CD8-positive, alpha-beta memory T cell (primary cell): ENCODE results near the gene DENND6A. TPM values are rescaled to one million over a fixed set of nuclear protein-coding genes. Genes with fewer than 3 reads are reported as not detected.
"Not testable (repeated sequence)": the region's sequence is repeated elsewhere in the genome, so short reads cannot be mapped to it uniquely, and the experiment has no call there.

Experiments
- CTCF ChIA-PET: fragments of 350-600 bp; sonication (Branson Sonifier 250); formaldehyde crosslinking; loops from one replicate; lab custom pipeline; 2021; ENCODE audit warnings: antibody characterized with exemption; lab: Charles Lee
- POLR2A ChIA-PET: fragments of 350-600 bp; sonication (Branson Sonifier 250); formaldehyde crosslinking; loops from one replicate; lab custom pipeline; 2021; ENCODE audit warnings: antibody characterized with exemption; lab: Charles Lee
- DNase-seq, 5 donors: peaks; one replicate each; pipeline versions ENCODE4 v3.0.0 to v3.0.0-alpha.2; 2020 to 2022; ENCODE audit warnings: mixed read lengths in 1 of 5
- H3K27ac ChIP-seq: one replicate; pipeline ENCODE4 v1.7.0; 2013; ENCODE audit warnings: low read depth, mild to moderate bottlenecking, low read length, moderate library complexity
- H3K27me3 ChIP-seq: 2 replicates; pipeline ENCODE4 v1.7.0; 2013; ENCODE audit warnings: low read length, mild to moderate bottlenecking; ENCODE audit not compliant: insufficient read depth, poor library complexity, severe bottlenecking
- H3K36me3 ChIP-seq: 2 replicates; pipeline ENCODE4 v1.7.0; 2013; ENCODE audit warnings: mild to moderate bottlenecking, low read length, moderate library complexity; ENCODE audit not compliant: insufficient read depth
- H3K4me1 ChIP-seq: 2 replicates; pipeline ENCODE4 v1.7.0; 2013; ENCODE audit warnings: mild to moderate bottlenecking, low read length, moderate library complexity; ENCODE audit not compliant: insufficient read depth
- H3K4me3 ChIP-seq: 2 replicates; pipeline ENCODE4 v1.7.0; 2013; ENCODE audit warnings: mild to moderate bottlenecking, low read length
- H3K9me3 ChIP-seq: 2 replicates; pipeline ENCODE4 v1.7.0; 2013; ENCODE audit warnings: mild to moderate bottlenecking, low read length
- H3K27ac Mint-ChIP-seq, 8 donors: one replicate each; pipeline ENCODE4 v1.8.0; 2020 to 2021; ENCODE audit warnings: mixed read lengths in 8 of 8, mild to moderate bottlenecking in 6 of 8, inconsistent platforms in 3 of 8, moderate library complexity in 3 of 8
- H3K27me3 Mint-ChIP-seq, 2 donors: one replicate each; pipeline ENCODE4 v1.8.0; 2020 to 2021; ENCODE audit warnings: mixed read lengths in 2 of 2, mild to moderate bottlenecking in 1 of 2, moderate library complexity in 1 of 2
- H3K36me3 Mint-ChIP-seq, 3 donors: one replicate each; pipeline ENCODE4 v1.8.0; 2020 to 2021; ENCODE audit warnings: mixed read lengths in 3 of 3, inconsistent platforms in 1 of 3, mild to moderate bottlenecking in 1 of 3
- H3K4me1 Mint-ChIP-seq, 3 donors: one replicate each; pipeline ENCODE4 v1.8.0; 2020 to 2021; ENCODE audit warnings: mixed read lengths in 3 of 3, inconsistent platforms in 1 of 3, mild to moderate bottlenecking in 1 of 3
- H3K4me3 Mint-ChIP-seq, 7 donors: one replicate each; pipeline ENCODE4 v1.8.0; 2020 to 2021; ENCODE audit warnings: mixed read lengths in 7 of 7, mild to moderate bottlenecking in 6 of 7, moderate library complexity in 4 of 7, inconsistent platforms in 2 of 7
- H3K9me3 Mint-ChIP-seq, 5 donors: one replicate each; pipeline ENCODE4 v1.8.0; 2020 to 2022; ENCODE audit warnings: mixed read lengths in 5 of 5, mild to moderate bottlenecking in 3 of 5, moderate library complexity in 2 of 5, inconsistent platforms in 1 of 5
- polyA plus RNA-seq: library from polyadenylated mRNA; unstranded; fragments of 300-500 nt; fragmentation: Illumina TruSeq; gene quantifications from one replicate; pipeline ENCODE4 v1.2.3, GENCODE V29; 2021
- total RNA-seq, 2 experiments: library from RNA; stranded (reverse); gene quantifications; one replicate each; pipeline ENCODE4 v1.2.3, GENCODE V29; 2021

Gene DENND6A
- total and polyA plus RNA-seq, 3 experiments from 2014 or later: 12.5 to 45.0 (median 15.5) TPM

DNA sequence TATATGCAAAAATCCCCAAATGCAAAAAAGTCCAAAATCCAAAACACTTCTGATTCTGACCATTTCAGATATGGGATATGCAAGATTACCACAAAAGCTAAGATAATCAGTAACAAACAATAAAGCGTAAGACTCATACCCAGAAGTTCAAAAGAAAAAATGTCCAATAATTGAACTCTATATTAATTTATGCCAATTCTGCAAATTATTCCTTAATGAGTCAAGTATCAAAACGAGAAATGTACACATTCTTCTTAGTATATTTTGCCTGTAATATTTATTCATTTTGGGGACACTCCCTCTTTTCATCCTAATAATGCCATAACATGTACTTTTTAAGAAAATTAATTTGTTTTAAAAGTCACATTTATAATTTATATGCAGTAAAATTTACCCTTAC lies 37.1 kb downstream of the DENND6A start:
- Histone ChIP-seq H3K4me1 (no peaks in the 10 kb centered on the region), H3K27ac (no peak overlapping the region), H3K9me3 (no peaks in the 10 kb centered on the region), H3K4me3 (no peak overlapping the region), H3K27me3 (no peaks in the 10 kb centered on the region), H3K36me3 (peaks cover 23% of the 10 kb centered on the region)
- H3K4me1 Mint-ChIP-seq: peaks cover 8 to 32% (median 20%) of the 10 kb centered on the region in 3 donors
- H3K27ac Mint-ChIP-seq: no peak overlapping the region
- ChIA-PET POLR2A (no interaction called here), CTCF (no interaction called here)
- no peaks in the 10 kb centered on the region for H3K9me3 Mint-ChIP-seq
- H3K27me3 Mint-ChIP-seq: no peaks in the 10 kb centered on the region
- peaks cover 6 to 76% (median 13%) of the 10 kb centered on the region in 3 donors for H3K36me3 Mint-ChIP-seq
- DNase-seq: no peak
- no peak overlapping the region for H3K4me3 Mint-ChIP-seq

GRCh38 chr3:57654267-57654666 lies 38.6 kb downstream of the DENND6A start:
- no peaks in the 10 kb centered on the region for H3K9me3 ChIP-seq
- ChIA-PET POLR2A (no interaction called here), CTCF (no interaction called here)
- Mint-ChIP-seq H3K36me3 (peaks cover 10 to 74% (median 11%) of the 10 kb centered on the region in 3 donors), H3K9me3 (no peaks in the 10 kb centered on the region), H3K4me1 (peaks cover 9 to 27% (median 17%) of the 10 kb centered on the region in 3 donors), H3K27me3 (no peaks in the 10 kb centered on the region), H3K4me3 (peak overlapping the region in 1 of 7 donors; percentile 2), H3K27ac (peak overlapping the region in 5 of 8 donors; percentile 18 to 70 (median 29))
- no peak overlapping the region for H3K27ac ChIP-seq
- no peaks in the 10 kb centered on the region for H3K4me1 ChIP-seq
- no peak for DNase-seq
- H3K4me3 ChIP-seq: no peak overlapping the region
- peaks cover 11% of the 10 kb centered on the region for H3K36me3 ChIP-seq
- H3K27me3 ChIP-seq: no peaks in the 10 kb centered on the region

- CTCF ChIA-PET: no interaction called here
- no peak overlapping the region for H3K27ac ChIP-seq
- POLR2A ChIA-PET: no interaction called here
- Mint-ChIP-seq H3K4me1 (peaks cover 23 to 40% (median 29%) of the 10 kb centered on the region in 3 donors), H3K9me3 (peaks cover 0 to 6% (median 5%) of the 10 kb centered on the region in 5 donors), H3K27ac (peak overlapping the region in 1 of 8 donors; percentile 17), H3K4me3 (no peak overlapping the region), H3K27me3 (no peaks in the 10 kb centered on the region), H3K36me3 (peaks cover 19 to 79% (median 23%) of the 10 kb centered on the region in 3 donors)
- no peaks in the 10 kb centered on the region for H3K9me3 ChIP-seq
- H3K27me3 ChIP-seq: no peaks in the 10 kb centered on the region
- H3K4me1 ChIP-seq: peaks cover under 1% of the 10 kb centered on the region
- H3K36me3 ChIP-seq: peaks cover 4% of the 10 kb centered on the region
- no peak overlapping the region for H3K4me3 ChIP-seq
- DNase-seq: no peak
Measured at GRCh38 chr3:57652203-57652602, 40.7 kb downstream of the DENND6A start.

- Histone ChIP-seq H3K36me3 (peaks cover 8% of the 10 kb centered on the region), H3K27ac (no peak overlapping the region), H3K9me3 (no peaks in the 10 kb centered on the region), H3K27me3 (no peaks in the 10 kb centered on the region), H3K4me3 (no peak overlapping the region), H3K4me1 (peaks cover 6% of the 10 kb centered on the region)
- Mint-ChIP-seq H3K27me3 (peaks cover 0 to 3% of the 10 kb centered on the region in 2 donors), H3K9me3 (peaks cover 0 to 6% (median 5%) of the 10 kb centered on the region in 5 donors), H3K4me1 (peaks cover 26 to 38% (median 29%) of the 10 kb centered on the region in 3 donors), H3K36me3 (peaks cover 23 to 81% (median 25%) of the 10 kb centered on the region in 3 donors), H3K4me3 (no peak overlapping the region), H3K27ac (peak overlapping the region in 7 of 8 donors; percentile 21 to 93 (median 32))
- CTCF ChIA-PET: no interaction called here
- POLR2A ChIA-PET: no interaction called here
- no peak for DNase-seq
Measured at GRCh38 chr3:57647292-57647940, 45.5 kb downstream of the DENND6A start.

GRCh38 chr3:57646723-57647122 lies 46.2 kb downstream of the DENND6A start:
- Histone ChIP-seq H3K4me1 (peaks cover 6% of the 10 kb centered on the region), H3K27me3 (no peaks in the 10 kb centered on the region), H3K27ac (no peak overlapping the region), H3K36me3 (peaks cover 10% of the 10 kb centered on the region), H3K9me3 (no peaks in the 10 kb centered on the region), H3K4me3 (no peak overlapping the region)
- H3K4me1 Mint-ChIP-seq: peaks cover 23 to 33% (median 28%) of the 10 kb centered on the region in 3 donors
- H3K27me3 Mint-ChIP-seq: peaks cover 0 to 3% of the 10 kb centered on the region in 2 donors
- ChIA-PET CTCF (no interaction called here), POLR2A (no interaction called here)
- H3K27ac Mint-ChIP-seq: peak overlapping the region; percentile 1 to 78 (median 25)
- H3K36me3 Mint-ChIP-seq: peaks cover 26 to 81% (median 29%) of the 10 kb centered on the region in 3 donors
- no peak overlapping the region for H3K4me3 Mint-ChIP-seq
- DNase-seq: no peak
- H3K9me3 Mint-ChIP-seq: peaks cover 0 to 6% (median 5%) of the 10 kb centered on the region in 5 donors

GRCh38 chr3:57644740-57645139 lies 48.1 kb downstream of the DENND6A start:
- Mint-ChIP-seq H3K9me3 (peaks cover 0 to 6% (median 5%) of the 10 kb centered on the region in 5 donors), H3K4me1 (peaks cover 23 to 29% (median 26%) of the 10 kb centered on the region in 3 donors), H3K4me3 (no peak overlapping the region), H3K27ac (no peak overlapping the region), H3K27me3 (peaks cover 0 to 3% of the 10 kb centered on the region in 2 donors), H3K36me3 (peaks cover 25 to 77% (median 33%) of the 10 kb centered on the region in 3 donors)
- POLR2A ChIA-PET: no interaction called here
- Histone ChIP-seq H3K36me3 (peaks cover 9% of the 10 kb centered on the region), H3K27ac (no peak overlapping the region), H3K27me3 (no peaks in the 10 kb centered on the region), H3K9me3 (no peaks in the 10 kb centered on the region), H3K4me3 (no peak overlapping the region), H3K4me1 (peaks cover 6% of the 10 kb centered on the region)
- no peak for DNase-seq
- CTCF ChIA-PET: no interaction called here

- no peak overlapping the region for H3K27ac ChIP-seq
- H3K27me3 ChIP-seq: no peaks in the 10 kb centered on the region
- H3K4me1 ChIP-seq: no peaks in the 10 kb centered on the region
- Mint-ChIP-seq H3K4me3 (no peak overlapping the region), H3K4me1 (peaks cover 0 to 6% (median 5%) of the 10 kb centered on the region in 3 donors), H3K27me3 (no peaks in the 10 kb centered on the region), H3K27ac (peak overlapping the region in 1 of 8 donors; percentile 24), H3K36me3 (peaks cover 14 to 71% (median 23%) of the 10 kb centered on the region in 3 donors), H3K9me3 (no peaks in the 10 kb centered on the region)
- peaks cover 27% of the 10 kb centered on the region for H3K36me3 ChIP-seq
- H3K4me3 ChIP-seq: no peak overlapping the region
- no peak for DNase-seq
- ChIA-PET POLR2A (no interaction called here), CTCF (interaction anchor here (0.7 kb wide), 1 partner anchor 81 kb away, joined by 3 read pairs; the partner anchor contains the start of gene PDE12)
- H3K9me3 ChIP-seq: no peaks in the 10 kb centered on the region
Measured at GRCh38 chr3:57637391-57637790, 55.5 kb downstream of the DENND6A start.

- DNase-seq, H3K9me3 Mint-ChIP-seq, H3K4me1 ChIP-seq, H3K4me3 Mint-ChIP-seq, H3K4me3 ChIP-seq, H3K27ac ChIP-seq, H3K9me3 ChIP-seq, H3K4me1 Mint-ChIP-seq, POLR2A ChIA-PET, H3K27me3 Mint-ChIP-seq, CTCF ChIA-PET, H3K27ac Mint-ChIP-seq, H3K27me3 ChIP-seq: not testable (repeated sequence)
- peaks cover 14 to 74% (median 18%) of the 10 kb centered on the region in 3 donors for H3K36me3 Mint-ChIP-seq
- peaks cover 30% of the 10 kb centered on the region for H3K36me3 ChIP-seq
Measured at GRCh38 chr3:57634259-57634658, 58.6 kb downstream of the DENND6A start.
